Stimulated activated CD4-positive, alpha-beta T cell treated with anti-CD3 and anti-CD28 coated beads, Interleukin-1b, Interleukin-23, amount 100 ng/mL, for 48 hours (primary cell): ENCODE measurements around the gene F3.
A peak's percentile ranks its signal among the peaks of the same experiment; 100 is the strongest.
"Not testable (repeated sequence)": the region's sequence is repeated elsewhere in the genome, so short reads cannot be mapped to it uniquely, and the experiment has no call there.

Experiments used
- DNase-seq: peaks from one replicate; pipeline ENCODE4 v3.0.0-alpha.2; 2020

The F3 gene

GRCh38 chr1:94541246-94542087, at the start of gene F3:
Gene F3 (minus strand): TSS chr1:94541759. CDS start chr1:94541636, 123 bp downstream.
- DNase-seq, result peak; percentile 79

- no peak for DNase-seq
These were observed 48.9 kb upstream of the F3 start for GRCh38 chr1:94590203-94591137.

GRCh38 chr1:94589728-94590127, 48.2 kb upstream of the F3 start:
- DNase-seq, result no peak

GRCh38 chr1:94582565-94582964, 41.0 kb upstream of the F3 start:
- DNase-seq, result no peak

GRCh38 chr1:94580367-94581115, 39.0 kb upstream of the F3 start:
- no peak for DNase-seq

GRCh38 chr1:94579876-94580294, 38.3 kb upstream of the F3 start:
- no peak for DNase-seq

GRCh38 chr1:94578856-94579255, 37.3 kb upstream of the F3 start:
- DNase-seq, result no peak

GRCh38 chr1:94573917-94574316, 32.4 kb upstream of the F3 start:
- DNase-seq, result not testable (repeated sequence)

- DNase-seq, result no peak
These were observed 31.2 kb upstream of the F3 start for GRCh38 chr1:94572780-94573179.

- DNase-seq, result not testable (repeated sequence)
These were observed 29.4 kb upstream of the F3 start for GRCh38 chr1:94570965-94571364.

- not testable (repeated sequence) for DNase-seq
These were observed 27.2 kb upstream of the F3 start for GRCh38 chr1:94568806-94569205.

- not testable (repeated sequence) for DNase-seq
These were observed 26.5 kb upstream of the F3 start for GRCh38 chr1:94567975-94568607.

GRCh38 chr1:94566436-94566835, 24.9 kb upstream of the F3 start:
- not testable (repeated sequence) for DNase-seq

- DNase-seq, result no peak
These were observed 24.3 kb upstream of the F3 start for GRCh38 chr1:94565901-94566300.

- no peak for DNase-seq
These were observed 21.1 kb upstream of the F3 start for GRCh38 chr1:94562519-94563260.

GRCh38 chr1:94560333-94560732, 18.8 kb upstream of the F3 start:
- DNase-seq, result no peak

GRCh38 chr1:94559921-94560320, 18.4 kb upstream of the F3 start:
- no peak for DNase-seq

- DNase-seq, result no peak
These were observed 13.5 kb upstream of the F3 start for GRCh38 chr1:94555091-94555490.

- DNase-seq, result no peak
These were observed 13.0 kb upstream of the F3 start for GRCh38 chr1:94554580-94554979.

GRCh38 chr1:94553931-94554330, 12.4 kb upstream of the F3 start:
- DNase-seq, result no peak

GRCh38 chr1:94553323-94553730, 11.8 kb upstream of the F3 start:
- DNase-seq, result no peak
